ENCODE data around the gene MICALL1. TPM values are rescaled to one million over a fixed set of nuclear protein-coding genes. Genes with fewer than 3 reads are reported as not detected.

Gene MICALL1
- total and polyA plus RNA-seq, 2 donors from 2014 or later: 9.6 to 30.9 TPM

DNA sequence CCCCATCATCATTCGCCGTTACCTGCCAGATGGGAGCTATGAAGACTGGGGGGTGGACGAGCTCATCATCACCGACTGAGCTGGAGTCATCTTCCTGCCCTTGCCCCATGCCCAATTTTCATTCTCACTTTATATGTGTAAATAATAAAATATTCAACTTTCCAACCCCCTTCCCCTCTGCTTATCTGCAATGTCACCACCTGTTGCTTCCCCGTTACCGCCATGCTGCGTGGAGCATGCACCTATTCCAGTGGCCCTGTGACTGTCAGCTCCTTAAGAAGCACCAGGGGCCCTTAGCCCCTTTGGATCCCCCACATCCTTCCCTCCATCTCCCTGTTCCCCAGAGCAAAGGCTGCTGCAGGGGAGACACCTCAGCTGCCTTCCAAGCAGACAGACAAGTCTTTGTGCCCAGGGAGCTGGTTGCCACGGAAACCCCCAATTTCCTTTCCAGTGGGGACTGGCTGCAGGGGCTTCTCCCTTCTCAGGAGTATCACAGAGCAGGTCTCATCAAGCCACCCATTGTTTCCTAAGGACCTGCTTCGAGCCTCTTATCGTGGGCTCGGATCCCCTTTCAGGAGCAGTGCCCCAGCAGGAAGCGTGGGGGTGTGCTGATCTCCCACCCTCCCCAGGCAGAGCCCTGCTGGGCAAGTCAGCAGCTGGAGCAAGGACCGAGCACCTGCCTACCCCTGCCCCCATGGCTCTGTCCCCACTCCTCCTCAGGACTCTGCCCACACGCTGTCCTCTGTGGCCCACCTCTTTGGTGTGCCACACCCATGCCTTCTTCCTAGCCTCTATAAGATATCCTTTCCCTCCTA, 61.7 kb downstream of the MICALL1 start:
- peaks cover 4 to 19% (median 10%) of the 10 kb centered on the region in 3 donors for H3K36me3 ChIP-seq (ENCODE audit: control insufficient read depth in 2 of 3, insufficient read depth in 3 of 3, low read length in 3 of 3)
- intact Hi-C loops (cut with DNase I): loop anchor here (10.0 kb wide), 1 partner anchor 153 kb away; no protein-coding TSS in a partner anchor

DNA sequence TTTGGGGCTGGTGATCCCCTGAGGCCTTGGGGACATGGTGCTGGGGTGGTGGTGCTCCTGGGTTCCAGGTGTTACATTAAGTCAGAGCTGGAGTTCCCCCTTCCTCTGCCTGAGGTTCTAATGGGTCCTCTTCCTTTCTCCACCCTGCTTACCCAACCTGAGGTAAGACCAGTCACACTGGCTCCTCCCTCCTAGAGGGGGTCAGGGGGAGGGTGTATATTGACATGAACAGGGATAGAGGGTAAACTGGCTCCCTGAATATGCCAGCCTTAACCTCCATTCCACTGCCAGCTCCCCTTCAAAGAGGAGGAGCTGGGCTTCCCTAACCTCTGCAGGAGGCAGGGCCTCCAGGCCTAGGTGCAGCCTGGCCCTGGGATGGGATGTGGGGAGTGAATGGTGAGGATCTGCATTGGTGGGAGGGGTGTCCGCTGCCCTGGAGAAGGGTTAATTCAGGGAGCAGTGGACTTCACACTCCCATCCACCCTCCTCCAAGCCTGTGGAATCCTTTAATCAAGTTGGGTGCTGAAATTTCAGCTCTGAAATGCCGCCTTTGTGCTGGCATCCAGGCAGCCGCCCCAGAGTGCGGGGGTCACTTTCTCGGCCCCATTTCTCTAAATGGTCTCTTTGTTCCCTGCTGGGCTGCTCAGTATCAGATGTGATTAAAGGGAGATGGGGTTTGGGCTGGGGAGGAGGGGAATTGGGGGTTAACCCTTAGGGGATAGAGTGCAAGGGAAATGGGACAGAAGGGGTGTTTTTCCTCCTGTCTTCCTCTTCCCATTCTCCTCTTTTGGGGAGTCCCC, 62.6 kb downstream of the MICALL1 start:
- Histone ChIP-seq H3K27ac (ENCODE audit: low read depth in 2 of 2, low read length in 2 of 2) (no peak overlapping the region), H3K36me3 (ENCODE audit: control insufficient read depth in 2 of 3, insufficient read depth in 3 of 3, low read length in 3 of 3) (peaks cover 4 to 17% (median 10%) of the 10 kb centered on the region in 3 donors), H3K27me3 (ENCODE audit: control insufficient read depth, insufficient read depth, low read length) (no peaks in the 10 kb centered on the region), H3K9ac (ENCODE audit: low read length in 3 of 3) (no peak overlapping the region), H3K4me3 (ENCODE audit: low read length in 3 of 3) (no peak overlapping the region), H3K9me3 (ENCODE audit: control insufficient read depth in 2 of 3, insufficient read depth in 1 of 3, low read length in 3 of 3) (no peaks in the 10 kb centered on the region), H3K4me1 (ENCODE audit: control insufficient read depth in 2 of 3, insufficient read depth in 2 of 3, low read depth in 1 of 3, low read length in 3 of 3) (peaks cover 0 to 7% (median 6%) of the 10 kb centered on the region in 3 donors)
- no peak for FAIRE-seq
- TF ChIP-seq, protein P1, sequence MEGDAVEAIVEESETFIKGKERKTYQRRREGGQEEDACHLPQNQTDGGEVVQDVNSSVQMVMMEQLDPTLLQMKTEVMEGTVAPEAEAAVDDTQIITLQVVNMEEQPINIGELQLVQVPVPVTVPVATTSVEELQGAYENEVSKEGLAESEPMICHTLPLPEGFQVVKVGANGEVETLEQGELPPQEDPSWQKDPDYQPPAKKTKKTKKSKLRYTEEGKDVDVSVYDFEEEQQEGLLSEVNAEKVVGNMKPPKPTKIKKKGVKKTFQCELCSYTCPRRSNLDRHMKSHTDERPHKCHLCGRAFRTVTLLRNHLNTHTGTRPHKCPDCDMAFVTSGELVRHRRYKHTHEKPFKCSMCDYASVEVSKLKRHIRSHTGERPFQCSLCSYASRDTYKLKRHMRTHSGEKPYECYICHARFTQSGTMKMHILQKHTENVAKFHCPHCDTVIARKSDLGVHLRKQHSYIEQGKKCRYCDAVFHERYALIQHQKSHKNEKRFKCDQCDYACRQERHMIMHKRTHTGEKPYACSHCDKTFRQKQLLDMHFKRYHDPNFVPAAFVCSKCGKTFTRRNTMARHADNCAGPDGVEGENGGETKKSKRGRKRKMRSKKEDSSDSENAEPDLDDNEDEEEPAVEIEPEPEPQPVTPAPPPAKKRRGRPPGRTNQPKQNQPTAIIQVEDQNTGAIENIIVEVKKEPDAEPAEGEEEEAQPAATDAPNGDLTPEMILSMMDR (IDR thresholded peaks at IDR 0.05; ENCODE audit: borderline replicate concordance, extremely low read depth, insufficient read depth): no peak
- intact Hi-C loops (cut with DNase I): loop anchor here (10.0 kb wide), 1 partner anchor 154 kb away; no protein-coding TSS in a partner anchor
- no peak for DNase-seq

More for the DNA sequence above, 61.7 kb downstream of the MICALL1 start:
- no peaks in the 10 kb centered on the region for H3K9me3 ChIP-seq (ENCODE audit: control insufficient read depth in 2 of 3, insufficient read depth in 1 of 3, low read length in 3 of 3)
- no peak overlapping the region for H3K27ac ChIP-seq (ENCODE audit: low read depth in 2 of 2, low read length in 2 of 2)
- TF ChIP-seq, protein P1 (IDR thresholded peaks at IDR 0.05; ENCODE audit: borderline replicate concordance, extremely low read depth, insufficient read depth): no peak
- peaks cover 0 to 7% (median 6%) of the 10 kb centered on the region in 3 donors for H3K4me1 ChIP-seq (ENCODE audit: control insufficient read depth in 2 of 3, insufficient read depth in 2 of 3, low read depth in 1 of 3, low read length in 3 of 3)
- H3K4me3 ChIP-seq (ENCODE audit: low read length in 3 of 3): no peak overlapping the region
- no peak for FAIRE-seq
- no peaks in the 10 kb centered on the region for H3K27me3 ChIP-seq (ENCODE audit: control insufficient read depth, insufficient read depth, low read length)
- no peak overlapping the region for H3K9ac ChIP-seq (ENCODE audit: low read length in 3 of 3)
- DNase-seq: no peak

DNA sequence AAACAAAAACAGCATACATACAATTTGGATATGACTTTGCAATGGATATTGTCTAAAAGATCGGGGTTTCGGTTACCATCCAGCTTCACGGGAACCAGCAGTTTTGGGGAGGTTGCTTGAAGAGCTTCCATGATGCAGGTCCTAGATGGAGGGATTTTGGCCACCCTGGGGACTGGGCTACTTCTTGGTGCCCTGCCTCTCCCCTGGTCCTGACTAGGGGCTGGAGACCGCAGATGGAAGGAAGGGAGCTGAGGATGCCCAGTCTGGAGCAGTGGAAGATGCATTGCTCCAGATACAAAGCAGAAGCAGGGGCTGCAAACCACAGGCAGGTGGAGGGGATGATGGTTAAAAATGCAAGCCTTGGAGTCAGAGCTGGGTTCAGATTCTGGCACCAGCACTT, 64.8 kb downstream of the MICALL1 start:
- Histone ChIP-seq H3K36me3 (ENCODE audit: control insufficient read depth in 2 of 3, insufficient read depth in 3 of 3, low read length in 3 of 3) (peaks cover 4 to 17% (median 10%) of the 10 kb centered on the region in 3 donors), H3K4me3 (ENCODE audit: low read length in 3 of 3) (no peak overlapping the region), H3K9me3 (ENCODE audit: control insufficient read depth in 2 of 3, insufficient read depth in 1 of 3, low read length in 3 of 3) (no peaks in the 10 kb centered on the region), H3K27ac (ENCODE audit: low read depth in 2 of 2, low read length in 2 of 2) (no peak overlapping the region), H3K4me1 (ENCODE audit: control insufficient read depth in 2 of 3, insufficient read depth in 2 of 3, low read depth in 1 of 3, low read length in 3 of 3) (peaks cover 0 to 6% (median under 1%) of the 10 kb centered on the region in 3 donors), H3K27me3 (ENCODE audit: control insufficient read depth, insufficient read depth, low read length) (no peaks in the 10 kb centered on the region), H3K9ac (ENCODE audit: low read length in 3 of 3) (no peak overlapping the region)
- TF ChIP-seq, protein P1 (IDR thresholded peaks at IDR 0.05; ENCODE audit: borderline replicate concordance, extremely low read depth, insufficient read depth): no peak
- intact Hi-C loops (cut with DNase I): no loop called here
- DNase-seq: no peak
- FAIRE-seq: no peak

All from kidney (tissue), 14 donors.